Skin epidermis (tissue), 12 donors: ENCODE measurements around the gene ZNF83.
A peak's percentile ranks its signal among the peaks of the same experiment; 100 is the strongest.
"Not testable (repeated sequence)": the region's sequence is repeated elsewhere in the genome, so short reads cannot be mapped to it uniquely, and the experiment has no call there.

Source experiments
- H3K27ac ChIP-seq, 21 experiments: fragments of 200-600 bp; sonication (generic) in 11 of 21; one replicate each; pipeline ENCODE4 v1.5.0; 2020; ENCODE audit warnings: mild to moderate bottlenecking in 3 of 21, inconsistent platforms in 2 of 21, moderate library complexity in 2 of 21
- H3K4me3 ChIP-seq, 7 experiments: fragments of 200-600 bp; sonication (generic) in 2 of 7; one replicate each; pipeline ENCODE4 v1.5.0; 2020; ENCODE audit warnings: inconsistent platforms in 2 of 7, mild to moderate bottlenecking in 2 of 7, moderate library complexity in 1 of 7

ZNF83 gene

GRCh38 chr19:52646571-52647217 lies 8.5 kb upstream of the ZNF83 start:
- Histone ChIP-seq H3K4me3 (no peak overlapping the region), H3K27ac (no peak overlapping the region)

- Histone ChIP-seq H3K27ac (no peak overlapping the region), H3K4me3 (no peak overlapping the region)
Measured at GRCh38 chr19:52640916-52641315, 2.8 kb upstream of the ZNF83 start.

- no peak overlapping the region for H3K4me3 ChIP-seq
- no peak overlapping the region for H3K27ac ChIP-seq
Measured at GRCh38 chr19:52639996-52640395, 1.8 kb upstream of the ZNF83 start.

GRCh38 chr19:52638601-52639000 lies 446 bp upstream of the ZNF83 start:
- Histone ChIP-seq H3K4me3 (peak overlapping the region; percentile 56 to 77 (median 62)), H3K27ac (peak overlapping the region in 8 of 21 experiments; percentile 27 to 93 (median 72))

- H3K27ac ChIP-seq: peak overlapping the region in 5 of 21 experiments; percentile 2 to 50 (median 29)
Measured at GRCh38 chr19:52635786-52636570, 2.2 kb downstream of the ZNF83 start.

GRCh38 chr19:52627441-52627840 lies 10.7 kb downstream of the ZNF83 start:
- not testable (repeated sequence) for H3K4me3 ChIP-seq, H3K27ac ChIP-seq

More at GRCh38 chr19:52635786-52636570, 2.2 kb downstream of the ZNF83 start:
- H3K4me3 ChIP-seq: no peak overlapping the region

GRCh38 chr19:52626915-52627314 lies 11.2 kb downstream of the ZNF83 start:
- no peak overlapping the region for H3K27ac ChIP-seq
- no peak overlapping the region for H3K4me3 ChIP-seq

- H3K27ac ChIP-seq: no peak overlapping the region
- H3K4me3 ChIP-seq: no peak overlapping the region
Measured at GRCh38 chr19:52622261-52622660, 15.9 kb downstream of the ZNF83 start.

GRCh38 chr19:52621376-52621775 lies 16.8 kb downstream of the ZNF83 start:
- Histone ChIP-seq H3K27ac (no peak overlapping the region), H3K4me3 (no peak overlapping the region)

GRCh38 chr19:52613299-52613906 lies 24.8 kb downstream of the ZNF83 start:
- H3K4me3 ChIP-seq: no peak overlapping the region

GRCh38 chr19:52603558-52604207 lies 34.5 kb downstream of the ZNF83 start:
- no peak overlapping the region for H3K27ac ChIP-seq

More at GRCh38 chr19:52613299-52613906, 24.8 kb downstream of the ZNF83 start:
- H3K27ac ChIP-seq: no peak overlapping the region

GRCh38 chr19:52602941-52603340 lies 35.2 kb downstream of the ZNF83 start:
- no peak overlapping the region for H3K4me3 ChIP-seq
- H3K27ac ChIP-seq: no peak overlapping the region

More at GRCh38 chr19:52603558-52604207, 34.5 kb downstream of the ZNF83 start:
- H3K4me3 ChIP-seq: no peak overlapping the region

- H3K27ac ChIP-seq: peak overlapping the region in 13 of 21 experiments; percentile 23 to 82 (median 79)
- H3K4me3 ChIP-seq: peak overlapping the region; percentile 47 to 67 (median 64)
Measured at GRCh38 chr19:52601974-52602366, 36.2 kb downstream of the ZNF83 start.

GRCh38 chr19:52601025-52601973 lies 36.9 kb downstream of the ZNF83 start:
- Histone ChIP-seq H3K27ac (peak overlapping the region; percentile 14 to 85 (median 76)), H3K4me3 (peak overlapping the region; percentile 47 to 67 (median 64))

- H3K27ac ChIP-seq: peak overlapping the region in 19 of 21 experiments; percentile 49 to 85 (median 76)
Measured at GRCh38 chr19:52600639-52601024, 37.5 kb downstream of the ZNF83 start.

GRCh38 chr19:52599241-52599640 lies 38.9 kb downstream of the ZNF83 start:
- no peak overlapping the region for H3K27ac ChIP-seq
- no peak overlapping the region for H3K4me3 ChIP-seq

More at GRCh38 chr19:52600639-52601024, 37.5 kb downstream of the ZNF83 start:
- H3K4me3 ChIP-seq: peak overlapping the region; percentile 47 to 67 (median 64)

GRCh38 chr19:52593441-52593840 lies 44.7 kb downstream of the ZNF83 start:
- H3K4me3 ChIP-seq, H3K27ac ChIP-seq: not testable (repeated sequence)

- Histone ChIP-seq H3K27ac (no peak overlapping the region), H3K4me3 (no peak overlapping the region)
Measured at GRCh38 chr19:52592301-52592700, 45.9 kb downstream of the ZNF83 start.

GRCh38 chr19:52590728-52591127 lies 47.4 kb downstream of the ZNF83 start:
- no peak overlapping the region for H3K27ac ChIP-seq
- H3K4me3 ChIP-seq: no peak overlapping the region
